ENCODE measurements around the gene OR5V1. TPM values are rescaled to one million over a fixed set of nuclear protein-coding genes. Genes with fewer than 3 reads are reported as not detected.
"Not testable (repeated sequence)": the region's sequence is repeated elsewhere in the genome, so short reads cannot be mapped to it uniquely, and the experiment has no call there.

The OR5V1 gene
- total RNA-seq, 6 experiments from 2014 or later, result not detected

GRCh38 chr6:29388533-29388932 lies 19.9 kb upstream of the OR5V1 start:
- H3K27ac Mint-ChIP-seq, result no peak overlapping the region
- H3K4me1 Mint-ChIP-seq (ENCODE audit: low read depth), result no peaks in the 10 kb centered on the region
- H3K9me3 Mint-ChIP-seq, result peaks cover 37% of the 10 kb centered on the region
- DNase-seq, result no peak
- no peaks in the 10 kb centered on the region for H3K36me3 Mint-ChIP-seq (ENCODE audit: low read depth)
- no peak for TF ChIP-seq CTCF (IDR thresholded peaks at IDR 0.05)
- no peak overlapping the region for H3K4me3 Mint-ChIP-seq
- H3K27me3 Mint-ChIP-seq (ENCODE audit: insufficient read depth), result no peaks in the 10 kb centered on the region

- H3K36me3 Mint-ChIP-seq (ENCODE audit: low read depth), result no peaks in the 10 kb centered on the region
- no peaks in the 10 kb centered on the region for H3K4me1 Mint-ChIP-seq (ENCODE audit: low read depth)
- H3K9me3 Mint-ChIP-seq, result peaks cover 45% of the 10 kb centered on the region
- DNase-seq, result no peak
- no peak overlapping the region for H3K27ac Mint-ChIP-seq
- TF ChIP-seq CTCF (IDR thresholded peaks at IDR 0.05), result no peak
- H3K27me3 Mint-ChIP-seq (ENCODE audit: insufficient read depth), result no peaks in the 10 kb centered on the region
- H3K4me3 Mint-ChIP-seq, result no peak overlapping the region
Observed at GRCh38 chr6:29376003-29376402, 7.3 kb upstream of the OR5V1 start.

- Mint-ChIP-seq H3K9me3 (peaks cover 48% of the 10 kb centered on the region), H3K4me1 (ENCODE audit: low read depth) (no peaks in the 10 kb centered on the region), H3K27ac (no peak within 1 kb of the TSS), H3K36me3 (ENCODE audit: low read depth) (no peaks in the 10 kb centered on the region), H3K4me3 (no peak within 1 kb of the TSS), H3K27me3 (ENCODE audit: insufficient read depth) (no peaks in the 10 kb centered on the region)
- TF ChIP-seq CTCF (IDR thresholded peaks at IDR 0.05), result no peak
- DNase-seq, result no peak
Observed at GRCh38 chr6:29375191-29375590, 6.5 kb upstream of the OR5V1 start, which contains the start of gene OR12D3. Gene OR12D3 (minus strand): TSS chr6:29375291. CDS start chr6:29375287, 4 bp downstream.

GRCh38 chr6:29355603-29356002 lies 13.1 kb downstream of the OR5V1 start:
- Mint-ChIP-seq H3K4me1 (ENCODE audit: low read depth) (no peaks in the 10 kb centered on the region), H3K27me3 (ENCODE audit: insufficient read depth) (no peaks in the 10 kb centered on the region; the same call in 1 of the 2 replicates), H3K36me3 (ENCODE audit: low read depth) (no peaks in the 10 kb centered on the region), H3K4me3 (no peak overlapping the region), H3K27ac (no peak overlapping the region), H3K9me3 (peaks cover 43% of the 10 kb centered on the region)
- no peak for TF ChIP-seq CTCF (IDR thresholded peaks at IDR 0.05)
- DNase-seq, result no peak

GRCh38 chr6:29354980-29355379 lies 13.7 kb downstream of the OR5V1 start:
- no peak for DNase-seq
- no peaks in the 10 kb centered on the region; the same call in 1 of the 2 replicates for H3K27me3 Mint-ChIP-seq (ENCODE audit: insufficient read depth)
- peaks cover 45% of the 10 kb centered on the region for H3K9me3 Mint-ChIP-seq
- no peaks in the 10 kb centered on the region for H3K36me3 Mint-ChIP-seq (ENCODE audit: low read depth)
- no peak for TF ChIP-seq CTCF (IDR thresholded peaks at IDR 0.05)
- H3K4me1 Mint-ChIP-seq (ENCODE audit: low read depth), result no peaks in the 10 kb centered on the region
- no peak overlapping the region for H3K4me3 Mint-ChIP-seq
- no peak overlapping the region for H3K27ac Mint-ChIP-seq

- not testable (repeated sequence) for H3K27ac Mint-ChIP-seq; H3K27me3 Mint-ChIP-seq (ENCODE audit: insufficient read depth); H3K36me3 Mint-ChIP-seq (ENCODE audit: low read depth); H3K4me3 Mint-ChIP-seq; H3K4me1 Mint-ChIP-seq (ENCODE audit: low read depth); DNase-seq
- H3K9me3 Mint-ChIP-seq, result peaks cover 55% of the 10 kb centered on the region
Observed at GRCh38 chr6:29349348-29349747, 19.3 kb downstream of the OR5V1 start.
